Choroid plexus epithelial cell (primary cell): ENCODE data around the gene ETFA.
"Not testable (repeated sequence)": the region's sequence is repeated elsewhere in the genome, so short reads cannot be mapped to it uniquely, and the experiment has no call there.

Source experiments
- DNase-seq: peaks from one replicate; pipeline ENCODE4 v3.0.0-alpha.2; 2010; ENCODE audit warnings: low read depth
- H3K4me3 ChIP-seq: 2 replicates; pipeline ENCODE4 v1.5.1; 2011; ENCODE audit warnings: low read depth, mild to moderate bottlenecking, control low read depth, low read length, moderate library complexity
- CTCF ChIP-seq: conservative IDR thresholded peaks from 2 replicates; pipeline ENCODE4 v1.5.1; 2011; ENCODE audit warnings: low read depth, mild to moderate bottlenecking, control low read depth, inconsistent platforms, low read length, moderate library complexity

Gene ETFA

GRCh38 chr15:76270876-76271275 is 40.4 kb downstream of the ETFA start:
- TF ChIP-seq CTCF, result no peak
- no peak for DNase-seq
- no peak overlapping the region for H3K4me3 ChIP-seq

- TF ChIP-seq CTCF, result no peak
- DNase-seq, result no peak
- H3K4me3 ChIP-seq, result no peak overlapping the region
Observed at GRCh38 chr15:76267077-76267476, 44.2 kb downstream of the ETFA start.

GRCh38 chr15:76265769-76266168 is 45.5 kb downstream of the ETFA start:
- DNase-seq, H3K4me3 ChIP-seq: not testable (repeated sequence)

GRCh38 chr15:76260246-76260938 is 50.9 kb downstream of the ETFA start:
- H3K4me3 ChIP-seq, result no peak overlapping the region
- DNase-seq, result no peak
- no peak for TF ChIP-seq CTCF

GRCh38 chr15:76259392-76259791 is 51.9 kb downstream of the ETFA start:
- DNase-seq, result no peak
- no peak for TF ChIP-seq CTCF

GRCh38 chr15:76258460-76258859 is 52.8 kb downstream of the ETFA start:
- TF ChIP-seq CTCF, result no peak
- no peak for DNase-seq
- no peak overlapping the region for H3K4me3 ChIP-seq

More at GRCh38 chr15:76259392-76259791, 51.9 kb downstream of the ETFA start:
- H3K4me3 ChIP-seq, result no peak overlapping the region

- no peak for TF ChIP-seq CTCF
- no peak for DNase-seq
- no peak overlapping the region for H3K4me3 ChIP-seq
Observed at GRCh38 chr15:76253691-76254473, 57.4 kb downstream of the ETFA start.
